Activated naive CD8-positive, alpha-beta T cell treated with anti-CD3 and anti-CD28 coated beads, Interleukin-2, amount 50 U/mL, for 24 hours (primary cell): ENCODE results near the gene DGKA.
"Not testable (repeated sequence)": the region's sequence is repeated elsewhere in the genome, so short reads cannot be mapped to it uniquely, and the experiment has no call there.

Source experiments
- ATAC-seq: fragments of 150-1000 bp; cut with Tn5 transposase; one replicate; pipeline ENCODE4 v1.10.0; 2021
- DNase-seq: peaks from one replicate; pipeline ENCODE4 v3.0.0; 2021
- H3K27ac Mint-ChIP-seq: one replicate; pipeline ENCODE4 v1.8.0; 2021; ENCODE audit warnings: mild to moderate bottlenecking, mixed read lengths
- H3K27me3 Mint-ChIP-seq: one replicate; pipeline ENCODE4 v1.8.0; 2021; ENCODE audit warnings: mixed read lengths
- H3K36me3 Mint-ChIP-seq: one replicate; pipeline ENCODE4 v1.8.0; 2021; ENCODE audit warnings: low read depth, mixed read lengths
- H3K4me1 Mint-ChIP-seq: one replicate; pipeline ENCODE4 v1.8.0; 2021; ENCODE audit warnings: mixed read lengths
- H3K4me3 Mint-ChIP-seq: one replicate; pipeline ENCODE4 v1.8.0; 2021; ENCODE audit warnings: mild to moderate bottlenecking, moderate library complexity, mixed read lengths
- H3K9me3 Mint-ChIP-seq: one replicate; pipeline ENCODE4 v1.8.0; 2021; ENCODE audit warnings: mixed read lengths

DGKA gene

GRCh38 chr12:55991110-55991509, 60.1 kb downstream of the DGKA start:
- Mint-ChIP-seq H3K4me1 (peaks cover 2% of the 10 kb centered on the region), H3K4me3 (no peak overlapping the region), H3K27me3 (no peaks in the 10 kb centered on the region), H3K27ac (no peak overlapping the region), H3K36me3 (peaks cover 23% of the 10 kb centered on the region), H3K9me3 (no peaks in the 10 kb centered on the region)
- ATAC-seq: no peak
- no peak for DNase-seq

GRCh38 chr12:55993230-55993853, 62.4 kb downstream of the DGKA start:
- Mint-ChIP-seq H3K9me3 (no peaks in the 10 kb centered on the region), H3K27ac (no peak overlapping the region), H3K4me1 (peaks cover 19% of the 10 kb centered on the region), H3K27me3 (peaks cover 5% of the 10 kb centered on the region), H3K4me3 (no peak overlapping the region), H3K36me3 (peaks cover 23% of the 10 kb centered on the region)
- DNase-seq (no peak), ATAC-seq (no peak)

DNA sequence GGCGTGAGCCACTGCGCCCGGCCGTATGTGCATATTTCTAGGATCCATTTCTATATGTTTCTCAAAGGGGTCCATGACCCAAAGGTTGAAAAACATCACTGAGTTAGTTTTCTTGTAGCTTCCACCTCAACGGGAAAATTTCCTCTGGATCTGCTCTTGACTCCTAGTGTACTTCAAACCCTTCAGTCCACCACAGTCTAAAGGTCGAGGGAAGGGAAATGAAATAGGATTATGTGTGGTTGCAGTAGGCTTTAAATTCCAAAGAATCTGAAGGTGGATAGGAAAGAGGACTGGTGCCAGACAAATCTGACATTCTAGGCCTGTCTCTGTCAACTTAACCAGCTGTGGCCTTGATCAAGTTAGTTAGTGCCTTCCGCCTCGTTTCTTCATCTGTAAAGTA, 64.4 kb downstream of the DGKA start:
- no peaks in the 10 kb centered on the region for H3K9me3 Mint-ChIP-seq
- peaks cover 13% of the 10 kb centered on the region for H3K36me3 Mint-ChIP-seq
- DNase-seq (no peak), ATAC-seq (no peak)
- H3K27me3 Mint-ChIP-seq: peaks cover 7% of the 10 kb centered on the region
- H3K27ac Mint-ChIP-seq: no peak overlapping the region
- H3K4me1 Mint-ChIP-seq: peaks cover 26% of the 10 kb centered on the region
- no peak overlapping the region for H3K4me3 Mint-ChIP-seq

DNA sequence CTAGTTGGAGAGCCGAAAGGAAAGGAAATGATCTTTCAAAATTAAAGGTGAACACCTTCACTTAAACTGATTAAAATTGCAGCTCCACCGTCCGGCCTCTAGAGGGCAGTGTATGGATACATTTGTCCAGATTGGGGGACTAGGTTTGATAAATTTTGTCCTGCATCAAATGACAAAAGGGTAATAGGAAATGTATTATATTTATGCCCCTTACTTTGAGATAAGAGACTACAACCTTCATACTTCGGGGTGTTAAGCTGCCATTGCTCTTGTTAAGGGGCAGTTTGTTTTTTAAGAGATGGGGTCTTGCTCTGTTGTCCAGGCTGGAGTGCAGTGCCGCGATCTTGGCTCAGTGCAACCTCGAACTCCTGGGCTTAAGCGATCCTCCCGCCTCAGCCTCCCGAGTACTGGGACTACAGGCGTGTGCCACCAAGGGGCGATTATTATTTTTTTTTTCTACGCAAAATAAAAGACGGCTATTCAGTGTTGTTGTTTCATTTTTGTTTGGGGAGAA, 65.3 kb downstream of the DGKA start:
- peaks cover 8% of the 10 kb centered on the region for H3K36me3 Mint-ChIP-seq
- DNase-seq (peak; percentile 62), ATAC-seq (peak; percentile 67)
- H3K4me3 Mint-ChIP-seq: peak overlapping the region; percentile 73
- H3K27me3 Mint-ChIP-seq: peaks cover 7% of the 10 kb centered on the region
- no peaks in the 10 kb centered on the region for H3K9me3 Mint-ChIP-seq
- H3K4me1 Mint-ChIP-seq: peaks cover 26% of the 10 kb centered on the region
- peak overlapping the region; percentile 25 for H3K27ac Mint-ChIP-seq

- peak within 1 kb of the TSS; percentile 73 for H3K4me3 Mint-ChIP-seq
- no peaks in the 10 kb centered on the region for H3K9me3 Mint-ChIP-seq
- ATAC-seq (peak; percentile 86), DNase-seq (peak; percentile 54)
- peaks cover 3% of the 10 kb centered on the region for H3K36me3 Mint-ChIP-seq
- H3K27ac Mint-ChIP-seq: peak within 1 kb of the TSS; percentile 25
- peaks cover 26% of the 10 kb centered on the region for H3K4me1 Mint-ChIP-seq
- peaks cover 7% of the 10 kb centered on the region for H3K27me3 Mint-ChIP-seq
Observed at GRCh38 chr12:55996715-55997534, 66.0 kb downstream of the DGKA start, which contains the start of gene SUOX. SUOX (plus strand) TSS chr12:55997276; CDS start chr12:56002222, 4,946 bp downstream.

- Mint-ChIP-seq H3K4me1 (peaks cover 26% of the 10 kb centered on the region), H3K36me3 (no peaks in the 10 kb centered on the region), H3K4me3 (peak overlapping the region; percentile 73), H3K27ac (no peak overlapping the region), H3K27me3 (peaks cover 7% of the 10 kb centered on the region), H3K9me3 (no peaks in the 10 kb centered on the region)
- ATAC-seq (no peak), DNase-seq (no peak)
Observed at GRCh38 chr12:55997535-55997859, 66.5 kb downstream of the DGKA start.

- H3K36me3 Mint-ChIP-seq, H3K27me3 Mint-ChIP-seq, H3K4me3 Mint-ChIP-seq, H3K9me3 Mint-ChIP-seq, H3K27ac Mint-ChIP-seq, ATAC-seq, DNase-seq: not testable (repeated sequence)
- peaks cover 26% of the 10 kb centered on the region for H3K4me1 Mint-ChIP-seq
Observed at GRCh38 chr12:55999522-55999921, 68.6 kb downstream of the DGKA start.

GRCh38 chr12:55999999-56000540, 69.1 kb downstream of the DGKA start:
- not testable (repeated sequence) for DNase-seq, ATAC-seq, H3K27ac Mint-ChIP-seq, H3K4me3 Mint-ChIP-seq, H3K27me3 Mint-ChIP-seq, H3K36me3 Mint-ChIP-seq, H3K9me3 Mint-ChIP-seq
- peaks cover 26% of the 10 kb centered on the region for H3K4me1 Mint-ChIP-seq

DNA sequence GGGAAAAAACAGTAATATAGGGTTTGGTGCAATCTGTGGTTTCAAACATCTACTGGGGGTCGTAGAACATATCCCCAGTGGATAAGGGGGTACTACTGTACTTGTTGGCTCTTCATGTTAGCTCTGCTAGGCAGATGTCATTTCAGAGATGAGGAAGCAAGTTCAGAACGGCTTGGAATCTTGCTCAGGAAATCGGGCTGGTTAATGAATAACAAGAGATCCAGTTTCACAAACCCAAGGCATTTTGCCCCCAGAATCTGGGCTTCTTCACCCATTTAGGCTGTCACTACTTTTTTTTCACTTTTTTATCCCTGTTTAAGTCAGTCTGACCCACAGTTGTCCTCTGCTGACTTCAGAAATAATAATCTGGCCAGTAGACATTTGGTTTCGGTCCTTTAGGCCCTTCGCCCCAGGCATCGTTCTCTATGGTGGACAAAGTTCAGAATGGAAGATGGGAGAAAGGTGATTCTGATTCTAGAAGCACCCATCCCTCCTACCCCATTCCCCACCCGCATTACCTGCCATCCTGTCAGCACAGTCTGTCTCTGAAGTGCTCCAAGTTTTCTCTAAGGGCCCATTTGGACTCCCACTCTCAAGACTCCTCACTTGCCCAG, 70.6 kb downstream of the DGKA start:
- Mint-ChIP-seq H3K36me3 (no peaks in the 10 kb centered on the region), H3K9me3 (no peaks in the 10 kb centered on the region), H3K4me1 (peaks cover 23% of the 10 kb centered on the region), H3K4me3 (no peak overlapping the region), H3K27ac (no peak overlapping the region), H3K27me3 (peaks cover 7% of the 10 kb centered on the region)
- ATAC-seq: no peak
- DNase-seq: no peak

DNA sequence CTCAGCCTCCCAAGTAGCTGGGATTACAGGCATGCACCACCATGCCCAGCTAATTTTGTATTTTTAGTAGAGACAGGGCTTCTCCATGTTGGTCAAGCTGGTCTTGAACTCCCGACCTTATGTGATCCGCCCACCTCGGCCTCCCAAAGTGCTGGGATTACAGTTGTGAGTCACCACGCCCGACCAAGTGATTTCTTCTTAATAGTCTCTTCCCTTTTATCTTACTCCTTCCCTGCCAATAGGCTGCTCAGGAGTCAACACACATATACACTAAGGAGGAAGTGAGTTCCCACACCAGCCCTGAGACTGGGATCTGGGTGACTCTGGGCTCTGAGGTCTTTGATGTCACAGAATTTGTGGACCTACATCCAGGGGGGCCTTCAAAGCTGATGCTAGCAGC, 72.4 kb downstream of the DGKA start:
- not testable (repeated sequence) for H3K36me3 Mint-ChIP-seq, H3K27ac Mint-ChIP-seq, DNase-seq, H3K27me3 Mint-ChIP-seq, ATAC-seq, H3K9me3 Mint-ChIP-seq, H3K4me3 Mint-ChIP-seq
- peaks cover 21% of the 10 kb centered on the region for H3K4me1 Mint-ChIP-seq
